PC-3 (cell line): ENCODE data around the gene HMHB1. TPM values are rescaled to one million over a fixed set of nuclear protein-coding genes. Genes with fewer than 3 reads are reported as not detected.
A peak's percentile ranks its signal among the peaks of the same experiment; 100 is the strongest.

Experiments used
- ATAC-seq: fragments of 200-7000 bp; cut with Tn5 transposase; 2 replicates; pipeline ENCODE4 v1.9.1; 2020; ENCODE audit warnings: mild to moderate bottlenecking, moderate library complexity
- BruUV-seq: library from RNA; stranded (reverse); fragments of 400-500 nt; replicated peaks from 2 replicates; lab custom pipeline; 2021; lab: Mats Ljungman, UMichigan
- CTCF ChIA-PET: fragments of 300-600 bp; sonication (Branson Sonifier 250); formaldehyde crosslinking; loops from one replicate; lab custom pipeline; 2022; ENCODE audit warnings: antibody characterized with exemption; lab: Charles Lee
- POLR2A ChIA-PET: fragments of 300-600 bp; sonication (Branson Sonifier 250); formaldehyde crosslinking; loops from one replicate; lab custom pipeline; 2022; ENCODE audit warnings: antibody characterized with exemption; ENCODE audit not compliant: unreplicated experiment; lab: Charles Lee
- DNase-seq: peaks from one replicate; pipeline ENCODE4 v3.0.0-alpha.2; 2015
- H2AFZ ChIP-seq: fragments of 300-600 bp; sonication (generic); 2 replicates; pipeline ENCODE4 v1.6.0; 2016; ENCODE audit warnings: antibody characterized with exemption, low read length
- H3F3A ChIP-seq: fragments of 300-600 bp; sonication (generic); one replicate; pipeline ENCODE4 v1.6.0; 2017; ENCODE audit warnings: antibody characterized with exemption, low read length, control low read depth, mild to moderate bottlenecking; ENCODE audit not compliant: unreplicated experiment
- H3K27ac ChIP-seq: fragments of 300-600 bp; sonication (generic); 2 replicates; pipeline ENCODE4 v1.5.1; 2016; ENCODE audit warnings: mild to moderate bottlenecking, low read length
- H3K27me3 ChIP-seq: fragments of 300-600 bp; sonication (generic); 2 replicates; pipeline ENCODE4 v1.6.1; 2016; ENCODE audit warnings: low read length, mixed read lengths
- H3K36me3 ChIP-seq: fragments of 300-600 bp; sonication (generic); 2 replicates; pipeline ENCODE4 v1.6.1; 2016; ENCODE audit warnings: low read depth, mixed run types, low read length, mixed read lengths
- H3K4me1 ChIP-seq: fragments of 300-600 bp; sonication (generic); 2 replicates; pipeline ENCODE4 v1.5.1; 2016; ENCODE audit warnings: low read length; ENCODE audit not compliant: insufficient read depth
- H3K4me2 ChIP-seq: fragments of 300-600 bp; sonication (generic); 2 replicates; pipeline ENCODE4 v1.6.0; 2016; ENCODE audit warnings: low read length
- H3K4me3 ChIP-seq: fragments of 300-600 bp; sonication (generic); 2 replicates; pipeline ENCODE4 v1.5.1; 2016; ENCODE audit warnings: mild to moderate bottlenecking, low read length, mixed read lengths
- H3K79me2 ChIP-seq: fragments of 300-600 bp; sonication (generic); 2 replicates; pipeline ENCODE4 v1.6.1; 2017; ENCODE audit warnings: low read length, mixed read lengths
- H3K9ac ChIP-seq: fragments of 300-600 bp; sonication (generic); 2 replicates; pipeline ENCODE4 v1.6.0; 2016; ENCODE audit warnings: mild to moderate bottlenecking, low read length
- H3K9me2 ChIP-seq: fragments of 300-600 bp; sonication (generic); replicated peaks from 2 replicates; pipeline ENCODE4 v1.6.1; 2016; ENCODE audit warnings: mixed run types, low read length, mixed read lengths
- H3K9me3 ChIP-seq: fragments of 300-600 bp; sonication (generic); 2 replicates; pipeline ENCODE4 v1.6.1; 2016; ENCODE audit warnings: low read length, mixed read lengths
- H4K20me1 ChIP-seq: fragments of 300-600 bp; sonication (generic); 2 replicates; pipeline ENCODE4 v1.6.1; 2016; ENCODE audit warnings: low read length, mixed read lengths
- EZH2 ChIP-seq: fragments of 300-600 bp; sonication (generic); IDR thresholded peaks from one replicate; pipeline ENCODE4 v1.6.1; 2017; ENCODE audit warnings: antibody characterized with exemption, mild to moderate bottlenecking, low read length; ENCODE audit not compliant: unreplicated experiment
- EZH2phosphoT487 ChIP-seq: fragments of 300-600 bp; sonication (generic); IDR thresholded peaks from 2 replicates; pipeline ENCODE4 v1.6.1; 2018; ENCODE audit warnings: mild to moderate bottlenecking, antibody characterized with exemption, low read length, borderline replicate concordance
- intact Hi-C: fragments of 100-400 bp; cut with micrococcal nuclease; formaldehyde crosslinking; loops from 2 replicates; pipeline ENCODE4 v1.9.0; 2023
- total RNA-seq: library from RNA; depleted of rRNA; stranded (reverse); fragments of >200 nt; gene quantifications from 2 replicates; pipeline ENCODE4 v1.2.3, GENCODE V29; 2014
- TF ChIP-seq, protein P1 (sequence below): fragments of 300-600 bp; sonication (generic); conservative IDR thresholded peaks from 2 replicates; pipeline ENCODE4 v1.5.1; 2017; ENCODE audit warnings: antibody characterized with exemption, low read depth, mild to moderate bottlenecking, low read length

Gene HMHB1
- total RNA-seq, 1 experiment from 2014 or later = not detected

DNA sequence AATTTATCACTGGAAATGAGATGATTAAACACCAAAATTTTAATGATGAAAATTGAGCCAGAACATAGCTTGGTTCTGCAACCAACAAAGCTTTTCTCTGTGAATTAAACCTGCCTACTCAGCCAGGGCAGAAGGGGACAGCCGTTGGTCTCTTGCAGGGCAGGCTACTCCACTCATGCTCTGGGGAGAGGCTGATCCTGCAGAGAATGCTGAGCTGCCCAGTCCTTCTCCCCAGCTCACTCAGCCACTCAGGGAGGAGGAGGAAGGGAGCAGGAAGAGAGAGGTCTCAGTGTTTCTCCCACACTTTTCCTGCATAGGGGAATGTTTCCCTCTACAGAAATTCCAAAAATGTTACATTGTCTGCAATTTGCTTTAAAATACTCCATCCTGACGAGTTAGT lies 40.4 kb upstream of the HMHB1 start:
- BruUV-seq = no TSS peak
- ATAC-seq = no peak; the same call in 1 of the 2 replicates

DNA sequence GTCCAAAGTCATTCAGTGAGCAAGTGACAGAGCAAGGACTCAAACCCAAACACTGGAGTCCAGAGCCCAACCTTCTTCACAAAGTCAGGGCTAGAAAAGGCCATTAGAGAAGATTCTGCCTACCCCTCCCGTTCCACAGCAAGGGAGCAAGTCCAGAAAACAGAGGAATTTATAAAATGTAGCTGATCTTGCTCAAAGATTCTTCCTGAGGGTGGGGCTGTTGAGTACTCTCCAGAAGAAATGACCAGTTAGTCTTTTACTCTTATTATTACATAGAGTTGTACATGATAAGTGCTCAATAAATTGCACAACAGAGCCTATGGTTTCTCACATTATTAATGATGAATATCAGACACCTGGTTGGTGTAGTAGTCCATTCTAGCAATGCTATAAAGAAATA lies 39.3 kb upstream of the HMHB1 start:
- Histone ChIP-seq H3K4me2 (no peak overlapping the region), H3F3A (no peaks in the 10 kb centered on the region), H3K27me3 (no peaks in the 10 kb centered on the region), H3K27ac (no peak overlapping the region), H3K4me3 (no peak overlapping the region), H3K79me2 (no peaks in the 10 kb centered on the region), H3K9me3 (no peaks in the 10 kb centered on the region), H4K20me1 (no peaks in the 10 kb centered on the region), H3K9me2 (no peaks in the 10 kb centered on the region), H3K36me3 (no peaks in the 10 kb centered on the region), H3K9ac (no peak overlapping the region), H2AFZ (no peak overlapping the region), H3K4me1 (no peaks in the 10 kb centered on the region)
- DNase-seq (no peak), ATAC-seq (no peak)
- intact Hi-C loops = no loop called here
- ChIA-PET CTCF (no interaction called here), POLR2A (no interaction called here)
- TF ChIP-seq, protein P1, sequence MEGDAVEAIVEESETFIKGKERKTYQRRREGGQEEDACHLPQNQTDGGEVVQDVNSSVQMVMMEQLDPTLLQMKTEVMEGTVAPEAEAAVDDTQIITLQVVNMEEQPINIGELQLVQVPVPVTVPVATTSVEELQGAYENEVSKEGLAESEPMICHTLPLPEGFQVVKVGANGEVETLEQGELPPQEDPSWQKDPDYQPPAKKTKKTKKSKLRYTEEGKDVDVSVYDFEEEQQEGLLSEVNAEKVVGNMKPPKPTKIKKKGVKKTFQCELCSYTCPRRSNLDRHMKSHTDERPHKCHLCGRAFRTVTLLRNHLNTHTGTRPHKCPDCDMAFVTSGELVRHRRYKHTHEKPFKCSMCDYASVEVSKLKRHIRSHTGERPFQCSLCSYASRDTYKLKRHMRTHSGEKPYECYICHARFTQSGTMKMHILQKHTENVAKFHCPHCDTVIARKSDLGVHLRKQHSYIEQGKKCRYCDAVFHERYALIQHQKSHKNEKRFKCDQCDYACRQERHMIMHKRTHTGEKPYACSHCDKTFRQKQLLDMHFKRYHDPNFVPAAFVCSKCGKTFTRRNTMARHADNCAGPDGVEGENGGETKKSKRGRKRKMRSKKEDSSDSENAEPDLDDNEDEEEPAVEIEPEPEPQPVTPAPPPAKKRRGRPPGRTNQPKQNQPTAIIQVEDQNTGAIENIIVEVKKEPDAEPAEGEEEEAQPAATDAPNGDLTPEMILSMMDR = no peak
- TF ChIP-seq EZH2phosphoT487 = no peak
- no peak for TF ChIP-seq EZH2
- BruUV-seq = no TSS peak

More for the DNA sequence above, 40.4 kb upstream of the HMHB1 start:
- no peaks in the 10 kb centered on the region for H3K4me1 ChIP-seq
- no peak for DNase-seq
- H2AFZ ChIP-seq = no peak overlapping the region
- TF ChIP-seq, protein P1 = no peak
- TF ChIP-seq EZH2phosphoT487 (no peak), EZH2 (no peak)
- no peaks in the 10 kb centered on the region for H4K20me1 ChIP-seq
- H3K4me3 ChIP-seq = no peak overlapping the region
- POLR2A ChIA-PET = no interaction called here
- H3K9ac ChIP-seq = no peak overlapping the region
- no peaks in the 10 kb centered on the region for H3F3A ChIP-seq
- no peaks in the 10 kb centered on the region for H3K27me3 ChIP-seq
- no peak overlapping the region for H3K27ac ChIP-seq
- no peaks in the 10 kb centered on the region for H3K36me3 ChIP-seq
- intact Hi-C loops = no loop called here
- H3K79me2 ChIP-seq = no peaks in the 10 kb centered on the region
- no peaks in the 10 kb centered on the region for H3K9me2 ChIP-seq
- CTCF ChIA-PET = no interaction called here
- no peak overlapping the region for H3K4me2 ChIP-seq
- H3K9me3 ChIP-seq = no peaks in the 10 kb centered on the region

DNA sequence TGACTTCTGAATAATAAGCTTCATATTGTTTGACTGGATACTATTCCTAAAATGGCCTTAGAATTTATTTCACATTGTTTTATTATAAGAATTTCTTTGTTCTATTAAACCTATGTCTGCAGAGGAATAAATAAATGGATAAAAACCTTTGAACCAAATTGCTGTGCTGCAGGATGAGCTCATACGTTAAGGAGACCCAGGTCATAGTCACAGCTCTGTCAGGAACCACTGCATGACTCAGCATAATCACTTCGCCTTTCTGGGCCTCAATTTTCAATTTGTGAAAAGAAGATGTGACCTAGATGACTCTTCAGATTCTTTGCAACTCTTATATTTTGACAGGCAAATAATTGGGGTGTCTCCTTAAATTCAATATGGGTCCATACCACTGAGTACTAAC lies 36.7 kb upstream of the HMHB1 start:
- BruUV-seq = no TSS peak
- ATAC-seq = no peak
- POLR2A ChIA-PET = no interaction called here

More for the DNA sequence above, 36.7 kb upstream of the HMHB1 start:
- H2AFZ ChIP-seq = no peak overlapping the region; the same call in 1 of the 2 replicates
- no peak overlapping the region for H3K9ac ChIP-seq
- H3K79me2 ChIP-seq = no peaks in the 10 kb centered on the region
- H3K27ac ChIP-seq = no peak overlapping the region
- no peaks in the 10 kb centered on the region for H3K9me2 ChIP-seq
- no peaks in the 10 kb centered on the region for H3K27me3 ChIP-seq
- CTCF ChIA-PET = no interaction called here
- peak; percentile 22 for DNase-seq
- TF ChIP-seq, protein P1 = no peak
- TF ChIP-seq EZH2phosphoT487 (no peak), EZH2 (no peak)
- H3F3A ChIP-seq = no peaks in the 10 kb centered on the region
- intact Hi-C loops = no loop called here
- H3K4me2 ChIP-seq = no peak overlapping the region
- H3K4me3 ChIP-seq = no peak overlapping the region
- H4K20me1 ChIP-seq = no peaks in the 10 kb centered on the region
- no peaks in the 10 kb centered on the region for H3K4me1 ChIP-seq
- no peaks in the 10 kb centered on the region for H3K36me3 ChIP-seq
- no peaks in the 10 kb centered on the region for H3K9me3 ChIP-seq
